ENCODE results near the gene ZSCAN10.
A peak's percentile ranks its signal among the peaks of the same experiment; 100 is the strongest.
"Not testable (repeated sequence)": the region's sequence is repeated elsewhere in the genome, so short reads cannot be mapped to it uniquely, and the experiment has no call there.

The ZSCAN10 gene

DNA sequence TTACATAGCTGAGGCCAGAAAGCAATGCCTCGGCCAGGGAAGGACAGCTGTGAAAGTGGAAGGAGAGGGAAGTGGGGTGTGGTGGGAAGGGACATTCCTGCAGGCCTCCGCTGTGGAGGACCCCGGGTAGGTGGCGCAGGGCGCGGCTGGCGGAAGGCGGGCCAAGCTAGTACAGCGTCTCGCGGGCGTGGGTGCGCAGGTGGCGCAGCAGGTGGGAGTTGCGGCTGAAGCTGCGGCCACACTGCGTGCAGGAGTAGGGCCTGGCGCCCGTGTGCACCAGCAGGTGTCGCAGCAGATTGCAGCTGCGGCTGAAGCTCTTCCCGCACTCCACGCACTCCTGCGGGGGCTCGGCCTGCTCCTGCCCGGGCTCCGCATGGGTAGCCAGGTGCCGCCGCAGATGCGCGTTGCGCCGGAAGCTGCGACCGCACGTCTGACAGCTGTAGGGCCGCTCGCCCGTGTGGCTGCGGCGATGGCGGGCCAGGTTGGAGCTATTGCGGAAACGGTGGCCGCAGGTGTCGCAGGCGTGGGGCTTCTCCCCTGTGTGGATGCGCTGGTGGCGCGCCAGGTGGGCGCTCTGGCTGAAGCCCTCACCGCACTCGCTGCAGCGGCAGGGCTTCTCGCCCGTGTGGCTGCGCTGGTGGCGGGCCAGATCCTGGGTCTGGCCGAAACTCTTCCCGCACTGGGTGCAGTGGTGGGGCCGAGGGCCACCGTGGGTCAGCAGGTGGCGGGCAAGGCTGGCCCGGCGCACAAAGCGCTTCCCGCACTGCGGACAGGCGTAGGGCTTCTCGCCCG is 10.0 kb downstream of the ZSCAN10 start:
- no peak for DNase-seq (ENCODE audit: low read depth, low spot score)
- H3K4me3 ChIP-seq (ENCODE audit: low read length), result no peak overlapping the region

GRCh38 chr16:3088450-3088849 is 10.6 kb downstream of the ZSCAN10 start:
- DNase-seq (ENCODE audit: low read depth, low spot score), result no peak
- no peak overlapping the region for H3K4me3 ChIP-seq (ENCODE audit: low read length)

GRCh38 chr16:3087243-3088235 is 11.6 kb downstream of the ZSCAN10 start:
- DNase-seq (ENCODE audit: low read depth, low spot score), result no peak
- H3K4me3 ChIP-seq (ENCODE audit: low read length), result no peak overlapping the region

DNA sequence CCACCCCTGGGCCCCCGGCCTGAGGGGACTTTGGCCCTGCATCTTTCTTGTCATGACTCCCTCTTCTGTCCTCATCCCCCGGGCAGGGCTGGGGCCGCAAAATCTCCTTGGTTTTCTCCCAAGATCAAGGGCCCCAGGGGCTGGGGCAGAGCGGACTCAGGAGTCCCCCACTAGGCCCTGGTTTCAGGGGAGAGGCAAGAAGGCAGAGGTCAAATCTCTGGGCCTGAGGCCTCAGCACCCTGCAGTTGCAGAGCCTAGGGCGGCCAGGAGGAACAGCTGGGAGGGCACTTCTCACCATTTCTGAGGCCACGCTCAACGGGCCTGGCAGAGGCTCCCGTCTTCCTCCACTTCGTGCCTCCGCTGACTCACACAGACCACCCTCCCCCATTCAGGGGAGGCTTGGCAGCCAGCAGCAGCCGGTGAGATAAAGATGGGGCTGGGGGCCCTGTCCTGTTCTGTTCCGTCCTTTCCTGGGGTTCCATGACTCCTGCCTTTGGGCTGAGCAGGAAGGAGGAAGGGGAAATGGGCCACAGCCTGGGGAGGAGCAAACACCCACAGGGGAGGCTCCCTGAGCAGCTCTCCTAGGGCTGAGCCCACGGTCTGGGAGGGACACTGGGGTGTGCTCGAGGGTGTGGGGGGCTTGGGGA is 12.4 kb downstream of the ZSCAN10 start:
- DNase-seq (ENCODE audit: low read depth, low spot score), result no peak

GRCh38 chr16:3085868-3086595 is 13.1 kb downstream of the ZSCAN10 start:
- no peak overlapping the region for H3K4me3 ChIP-seq (ENCODE audit: low read length)
- no peak for DNase-seq (ENCODE audit: low read depth, low spot score)

More for the DNA sequence above, 12.4 kb downstream of the ZSCAN10 start:
- H3K4me3 ChIP-seq (ENCODE audit: low read length), result no peak overlapping the region

GRCh38 chr16:3084969-3085670 is 14.0 kb downstream of the ZSCAN10 start:
- DNase-seq (ENCODE audit: low read depth, low spot score), result no peak
- no peak overlapping the region for H3K4me3 ChIP-seq (ENCODE audit: low read length)

GRCh38 chr16:3084491-3084890 is 14.6 kb downstream of the ZSCAN10 start:
- no peak overlapping the region for H3K4me3 ChIP-seq (ENCODE audit: low read length)
- no peak for DNase-seq (ENCODE audit: low read depth, low spot score)

- H3K4me3 ChIP-seq (ENCODE audit: low read length); DNase-seq (ENCODE audit: low read depth, low spot score): not testable (repeated sequence)
These were observed 15.7 kb downstream of the ZSCAN10 start for GRCh38 chr16:3083408-3083807.

GRCh38 chr16:3081957-3082356 is 17.1 kb downstream of the ZSCAN10 start:
- not testable (repeated sequence) for H3K4me3 ChIP-seq (ENCODE audit: low read length); DNase-seq (ENCODE audit: low read depth, low spot score)

DNA sequence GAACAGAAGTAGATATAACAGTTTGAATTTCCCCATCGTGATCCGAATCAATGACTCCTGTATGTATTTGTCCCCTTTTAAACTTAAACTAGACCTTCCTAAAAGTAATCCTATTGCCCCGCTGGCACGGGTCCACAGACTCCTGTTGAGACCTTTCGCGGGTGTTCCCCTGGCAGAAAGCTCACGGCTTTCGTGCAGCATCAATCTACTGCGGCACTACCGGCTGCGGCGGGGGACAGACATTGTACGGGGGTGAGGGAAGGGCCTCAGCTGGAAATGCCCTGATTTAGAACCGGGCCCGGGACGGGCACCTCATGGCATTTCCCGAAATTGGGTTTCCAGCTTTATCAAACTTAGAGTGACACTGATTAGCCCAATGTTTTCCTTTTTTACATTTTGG is 19.1 kb downstream of the ZSCAN10 start:
- no peak overlapping the region for H3K4me3 ChIP-seq (ENCODE audit: low read length)
- no peak for DNase-seq (ENCODE audit: low read depth, low spot score)

- H3K4me3 ChIP-seq (ENCODE audit: low read length), result peak overlapping the region; percentile 49
- DNase-seq (ENCODE audit: low read depth, low spot score), result peak; percentile 58
These were observed 22.5 kb downstream of the ZSCAN10 start for GRCh38 chr16:3076577-3076976.

GRCh38 chr16:3075946-3076345 is 23.1 kb downstream of the ZSCAN10 start:
- DNase-seq (ENCODE audit: low read depth, low spot score), result not testable (repeated sequence)
- peak overlapping the region; percentile 49 for H3K4me3 ChIP-seq (ENCODE audit: low read length)

DNA sequence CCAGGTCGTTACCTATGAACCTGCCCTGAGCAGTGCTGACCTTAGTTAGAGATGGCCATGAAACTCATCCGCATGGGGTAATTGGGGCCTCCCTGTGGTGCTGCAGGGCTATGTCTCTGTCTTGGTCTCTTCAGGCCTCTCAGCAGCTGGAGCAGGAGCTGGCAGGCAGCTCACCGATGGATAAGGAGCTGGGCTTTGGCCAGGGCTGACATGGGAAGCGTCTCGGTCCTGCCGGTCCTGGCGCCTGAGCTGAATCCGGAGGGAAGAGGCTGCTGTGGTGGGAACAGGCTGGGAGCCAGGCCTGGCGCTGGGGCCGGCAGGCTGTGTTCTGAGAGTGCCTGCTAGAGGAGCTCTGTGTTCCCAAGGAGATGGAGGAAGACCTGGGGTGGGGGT is 23.6 kb downstream of the ZSCAN10 start:
- no peak for DNase-seq (ENCODE audit: low read depth, low spot score)
- H3K4me3 ChIP-seq (ENCODE audit: low read length), result peak overlapping the region; percentile 49

- peak overlapping the region; percentile 49 for H3K4me3 ChIP-seq (ENCODE audit: low read length)
- DNase-seq (ENCODE audit: low read depth, low spot score), result peak; percentile 98
These were observed 24.1 kb downstream of the ZSCAN10 start for GRCh38 chr16:3074860-3075522.

GRCh38 chr16:3073448-3073847 is 25.6 kb downstream of the ZSCAN10 start:
- no peak overlapping the region for H3K4me3 ChIP-seq (ENCODE audit: low read length)

DNA sequence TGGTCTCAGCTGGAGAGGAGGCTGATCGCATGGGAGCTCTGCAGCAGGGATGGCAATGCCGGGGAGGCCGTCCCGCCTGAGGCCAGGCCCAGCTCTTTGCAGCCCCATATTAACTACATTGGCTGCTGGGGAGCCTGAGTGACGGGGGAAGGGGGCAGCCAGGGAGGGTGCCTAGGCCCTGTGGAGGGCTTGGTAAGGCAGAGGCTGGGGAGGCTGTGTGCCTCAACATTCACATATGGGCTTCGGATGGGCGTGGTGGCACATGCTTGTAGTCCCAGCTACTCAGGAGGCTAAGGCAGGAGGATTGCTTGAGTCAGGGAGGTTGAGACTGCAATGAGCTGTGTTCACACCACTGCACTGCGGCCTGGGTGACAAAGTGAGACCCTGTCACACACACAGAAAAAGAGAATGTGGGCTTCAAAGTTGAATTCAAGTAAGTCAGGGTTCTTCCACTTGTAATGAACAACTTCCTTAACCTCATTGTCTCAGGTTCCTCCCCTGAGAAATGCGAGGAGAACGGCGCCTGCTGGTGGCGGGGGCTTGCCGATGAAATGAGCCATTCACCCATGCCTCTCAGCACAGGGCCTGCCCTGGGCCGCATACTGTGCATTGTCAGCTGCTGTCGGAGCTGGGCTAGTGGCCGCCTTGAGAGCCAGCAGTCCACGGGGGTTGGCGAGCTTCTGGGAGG is 26.4 kb downstream of the ZSCAN10 start:
- DNase-seq (ENCODE audit: low read depth, low spot score); H3K4me3 ChIP-seq (ENCODE audit: low read length): not testable (repeated sequence)

More at GRCh38 chr16:3073448-3073847, 25.6 kb downstream of the ZSCAN10 start:
- no peak for DNase-seq (ENCODE audit: low read depth, low spot score)

DNA sequence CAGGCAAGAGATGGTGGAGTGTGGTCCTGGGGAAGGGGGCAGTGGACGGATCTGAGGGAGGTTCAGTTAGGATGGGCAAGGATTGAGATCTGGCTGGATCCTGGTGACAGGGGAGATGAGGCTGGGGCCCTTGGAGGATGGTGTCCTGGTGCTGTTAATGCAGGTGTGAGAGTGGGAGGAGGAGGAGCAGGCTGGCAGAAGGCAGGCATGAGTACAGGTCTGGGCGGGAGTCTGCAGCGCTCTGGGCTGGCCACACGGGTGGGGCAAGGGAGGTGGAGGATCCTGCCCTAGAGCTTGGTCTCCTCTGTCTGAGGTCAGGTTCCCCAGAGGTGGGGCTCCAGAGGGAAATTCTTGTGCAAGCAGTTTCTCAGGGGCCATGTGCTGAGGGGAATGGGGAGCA is 26.9 kb downstream of the ZSCAN10 start:
- DNase-seq (ENCODE audit: low read depth, low spot score); H3K4me3 ChIP-seq (ENCODE audit: low read length): not testable (repeated sequence)
